Fibroblast of lung (primary cell): ENCODE data around the gene SDC4. TPM values are rescaled to one million over a fixed set of nuclear protein-coding genes. Genes with fewer than 3 reads are reported as not detected.

Experiments used
- DNase-seq, 2 donors: peaks; one replicate each; pipeline versions ENCODE4 v3.0.0 to v3.0.0-alpha.2; 2010; ENCODE audit warnings: low read depth in 2 of 2
- H2AFZ ChIP-seq: 2 replicates; pipeline ENCODE4 v1.5.1; 2012; ENCODE audit warnings: low read length, control low read depth, inconsistent platforms
- H3K27ac ChIP-seq: 2 replicates; pipeline ENCODE4 v1.5.1; 2011; ENCODE audit warnings: low read length, control low read depth; ENCODE audit not compliant: insufficient read depth
- H3K27me3 ChIP-seq: 2 replicates; pipeline ENCODE4 v1.5.1; 2011; ENCODE audit warnings: mild to moderate bottlenecking, low read length; ENCODE audit not compliant: control insufficient read depth, insufficient read depth
- H3K36me3 ChIP-seq: 2 replicates; pipeline ENCODE4 v1.5.1; 2011; ENCODE audit warnings: low read length; ENCODE audit not compliant: control insufficient read depth, insufficient read depth
- H3K4me1 ChIP-seq: 2 replicates; pipeline ENCODE4 v1.5.1; 2011; ENCODE audit warnings: low read length; ENCODE audit not compliant: control insufficient read depth, insufficient read depth; ENCODE audit errors: extremely low read depth
- H3K4me2 ChIP-seq: 2 replicates; pipeline ENCODE4 v1.5.1; 2011; ENCODE audit warnings: low read length, control low read depth; ENCODE audit not compliant: insufficient read depth; ENCODE audit errors: extremely low read depth
- H3K4me3 ChIP-seq, 4 experiments: fragments of 200-600 bp in 1 of 4; sonication (generic) in 1 of 4; replicated peaks in 1 of 4; 2 replicates each; pipeline ENCODE4 v1.5.1; 2011 to 2016; ENCODE audit warnings: low read length in 4 of 4, low read depth in 3 of 4, mild to moderate bottlenecking in 3 of 4, control low read depth in 2 of 4, inconsistent platforms in 1 of 4, mixed read lengths in 1 of 4; ENCODE audit not compliant: insufficient read depth in 1 of 4; ENCODE audit errors: control extremely low read depth in 1 of 4
- H3K79me2 ChIP-seq: 2 replicates; pipeline ENCODE4 v1.5.1; 2012; ENCODE audit warnings: mild to moderate bottlenecking, low read length, inconsistent platforms; ENCODE audit not compliant: control insufficient read depth, insufficient read depth
- H3K9ac ChIP-seq: 2 replicates; pipeline ENCODE4 v1.5.1; 2011; ENCODE audit warnings: mild to moderate bottlenecking, low read length, control low read depth; ENCODE audit not compliant: insufficient read depth
- H3K9me3 ChIP-seq: 2 replicates; pipeline ENCODE4 v1.5.1; 2012; ENCODE audit warnings: low read depth, low read length; ENCODE audit not compliant: control insufficient read depth, insufficient read depth
- H4K20me1 ChIP-seq: 2 replicates; pipeline ENCODE4 v1.5.1; 2011; ENCODE audit warnings: low read length; ENCODE audit not compliant: control insufficient read depth, insufficient read depth; ENCODE audit errors: extremely low read depth
- CTCF ChIP-seq, 2 donors: IDR thresholded peaks in 1 of 2; conservative IDR thresholded peaks in 1 of 2; 1 replicate in 1 of 2; 2 replicates in 1 of 2; pipeline ENCODE4 v1.5.1; 2011 to 2012; ENCODE audit warnings: low read length in 2 of 2, control low read depth in 1 of 2, inconsistent platforms in 1 of 2, low read depth in 1 of 2, mild to moderate bottlenecking in 1 of 2
- EZH2 ChIP-seq: IDR thresholded peaks from 2 replicates; pipeline ENCODE4 v1.5.1; 2012; ENCODE audit warnings: low read length, control low read depth, mild to moderate bottlenecking; ENCODE audit errors: missing control alignments
- polyA plus RNA-seq, 2 donors: library from polyadenylated mRNA; depleted of rRNA in 1 of 2; stranded (reverse) in 1 of 2; unstranded in 1 of 2; fragments of >200 nt; gene quantifications; 2 replicates each; pipeline ENCODE4 v1.2.1, GENCODE V29; 2011 to 2012; ENCODE audit warnings: missing spikeins in 1 of 2
- total RNA-seq: library from RNA; depleted of rRNA; stranded (reverse); fragments of >200 nt; gene quantifications from 2 replicates; pipeline ENCODE4 v1.2.1, GENCODE V29; 2014

SDC4 gene
- total and polyA plus RNA-seq, 2 donors (not counting 1 experiment from before 2014, with no cell fraction given) = 175 to 312 TPM

GRCh38 chr20:45342855-45343531, 5.2 kb downstream of the SDC4 start:
- H3K9ac ChIP-seq = peak overlapping the region; percentile 43
- peak overlapping the region; percentile 83 for H3K27ac ChIP-seq
- no peaks in the 10 kb centered on the region for H4K20me1 ChIP-seq
- peak overlapping the region; percentile 17 to 100 (median 63) for H3K4me3 ChIP-seq
- no peak overlapping the region for H2AFZ ChIP-seq
- no peaks in the 10 kb centered on the region for H3K9me3 ChIP-seq
- TF ChIP-seq CTCF (conservative IDR thresholded peaks at IDR 0.05 in 1 of 2, IDR thresholded peaks at IDR 0.05 in 1 of 2; ENCODE audit: low read depth in 1 of 2, low read length in 2 of 2) (no peak), EZH2 (no peak)
- H3K27me3 ChIP-seq = no peaks in the 10 kb centered on the region
- H3K4me2 ChIP-seq = peak overlapping the region; percentile 95
- H3K4me1 ChIP-seq = peaks cover 54% of the 10 kb centered on the region
- no peak for DNase-seq
- peaks cover 95% of the 10 kb centered on the region for H3K79me2 ChIP-seq
- H3K36me3 ChIP-seq = peaks cover 15% of the 10 kb centered on the region

GRCh38 chr20:45341939-45342854, 6.0 kb downstream of the SDC4 start:
- Histone ChIP-seq H2AFZ (no peak overlapping the region), H3K4me3 (peak overlapping the region; percentile 5 to 100 (median 57)), H4K20me1 (no peaks in the 10 kb centered on the region), H3K36me3 (peaks cover 15% of the 10 kb centered on the region), H3K27me3 (no peaks in the 10 kb centered on the region), H3K9me3 (no peaks in the 10 kb centered on the region), H3K9ac (peak overlapping the region; percentile 39), H3K4me1 (peaks cover 61% of the 10 kb centered on the region), H3K4me2 (peak overlapping the region; percentile 95), H3K27ac (peak overlapping the region; percentile 83), H3K79me2 (peaks cover 91% of the 10 kb centered on the region)
- peak in 1 of 2 donors; percentile 79 for DNase-seq
- TF ChIP-seq CTCF (conservative IDR thresholded peaks at IDR 0.05 in 1 of 2, IDR thresholded peaks at IDR 0.05 in 1 of 2; ENCODE audit: low read depth in 1 of 2, low read length in 2 of 2) (no peak), EZH2 (no peak)

DNA sequence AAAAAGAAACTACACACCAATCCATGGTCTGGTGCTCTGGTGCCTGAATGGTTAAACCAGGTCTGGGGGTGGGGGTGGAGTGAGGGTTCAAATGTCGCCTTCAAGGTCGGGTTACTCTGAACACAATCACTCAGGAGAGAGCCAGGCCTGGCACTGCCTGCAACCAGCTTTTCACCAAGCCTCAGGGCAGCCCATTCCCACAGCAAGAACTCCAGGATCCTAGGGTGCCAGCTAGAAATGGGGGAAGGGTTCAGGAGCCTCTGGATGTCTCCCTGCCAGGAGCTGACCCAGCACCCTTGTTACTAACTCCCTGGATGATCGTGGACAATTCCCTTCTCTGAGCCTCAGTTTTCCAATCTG, 6.7 kb downstream of the SDC4 start:
- peak overlapping the region; percentile 80 for H3K4me2 ChIP-seq
- H3K27me3 ChIP-seq = no peaks in the 10 kb centered on the region
- TF ChIP-seq EZH2 (no peak), CTCF (conservative IDR thresholded peaks at IDR 0.05 in 1 of 2, IDR thresholded peaks at IDR 0.05 in 1 of 2; ENCODE audit: low read depth in 1 of 2, low read length in 2 of 2) (no peak)
- no peak for DNase-seq
- H3K36me3 ChIP-seq = peaks cover 15% of the 10 kb centered on the region
- H3K4me3 ChIP-seq = peak overlapping the region in 3 of 4 experiments; percentile 5 to 100 (median 97)
- no peak overlapping the region for H2AFZ ChIP-seq
- peaks cover 68% of the 10 kb centered on the region for H3K4me1 ChIP-seq
- H3K9ac ChIP-seq = no peak overlapping the region
- H3K27ac ChIP-seq = peak overlapping the region; percentile 79
- H4K20me1 ChIP-seq = no peaks in the 10 kb centered on the region
- H3K9me3 ChIP-seq = no peaks in the 10 kb centered on the region
- peaks cover 90% of the 10 kb centered on the region for H3K79me2 ChIP-seq
